ENCODE data around the gene AMBN.

GRCh38 chr4:70570796-70571195 is 21.3 kb upstream of the AMBN start:
- no peak for TF ChIP-seq TAF1 (IDR thresholded peaks at IDR 0.05; ENCODE audit: borderline replicate concordance, low read depth, low read length)
- no peak for TF ChIP-seq POLR2AphosphoS5 (IDR thresholded peaks at IDR 0.05; ENCODE audit: low read depth, low read length)
- TF ChIP-seq POLR2A (IDR thresholded peaks at IDR 0.05; ENCODE audit: low read depth, low read length) = no peak

All from GM12892 (cell line).